ENCODE results near the gene CNTN4. TPM values are rescaled to one million over a fixed set of nuclear protein-coding genes. Genes with fewer than 3 reads are reported as not detected.

Gene CNTN4
- total and polyA plus RNA-seq, 2 experiments from 2014 or later = 0.91 to 4.0 TPM

DNA sequence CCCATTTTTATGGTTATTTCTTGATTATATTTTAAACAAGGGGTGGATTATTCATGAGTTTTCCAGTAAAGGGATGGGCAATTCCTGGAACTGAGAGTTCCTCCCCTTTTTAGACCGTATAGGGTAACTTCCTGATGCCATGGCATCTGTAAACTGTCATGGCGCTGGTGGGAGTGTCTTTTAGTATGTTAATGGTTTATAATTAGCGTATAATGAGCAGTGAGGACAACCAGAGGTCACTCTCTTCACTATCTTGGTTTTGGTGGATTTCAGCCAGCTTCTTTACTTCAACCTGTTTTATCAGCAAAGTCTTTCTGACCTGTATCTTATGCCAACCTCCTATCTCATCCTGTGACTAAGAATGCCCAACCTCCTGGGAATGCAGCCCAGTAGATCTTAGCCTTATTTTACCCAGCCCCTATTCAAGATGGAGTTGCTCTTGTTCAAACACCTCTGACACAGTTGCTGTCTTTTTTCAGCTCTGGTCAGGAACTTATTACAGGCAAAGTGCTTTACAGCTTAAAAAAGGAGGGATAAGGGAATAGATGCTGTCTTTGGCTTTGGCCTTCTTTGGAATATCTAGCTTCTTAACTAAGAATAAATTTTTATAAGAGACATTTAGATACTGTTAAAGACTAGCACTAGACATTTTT is 257.8 kb downstream of the CNTN4 start (continued):
- TF ChIP-seq, protein P1, sequence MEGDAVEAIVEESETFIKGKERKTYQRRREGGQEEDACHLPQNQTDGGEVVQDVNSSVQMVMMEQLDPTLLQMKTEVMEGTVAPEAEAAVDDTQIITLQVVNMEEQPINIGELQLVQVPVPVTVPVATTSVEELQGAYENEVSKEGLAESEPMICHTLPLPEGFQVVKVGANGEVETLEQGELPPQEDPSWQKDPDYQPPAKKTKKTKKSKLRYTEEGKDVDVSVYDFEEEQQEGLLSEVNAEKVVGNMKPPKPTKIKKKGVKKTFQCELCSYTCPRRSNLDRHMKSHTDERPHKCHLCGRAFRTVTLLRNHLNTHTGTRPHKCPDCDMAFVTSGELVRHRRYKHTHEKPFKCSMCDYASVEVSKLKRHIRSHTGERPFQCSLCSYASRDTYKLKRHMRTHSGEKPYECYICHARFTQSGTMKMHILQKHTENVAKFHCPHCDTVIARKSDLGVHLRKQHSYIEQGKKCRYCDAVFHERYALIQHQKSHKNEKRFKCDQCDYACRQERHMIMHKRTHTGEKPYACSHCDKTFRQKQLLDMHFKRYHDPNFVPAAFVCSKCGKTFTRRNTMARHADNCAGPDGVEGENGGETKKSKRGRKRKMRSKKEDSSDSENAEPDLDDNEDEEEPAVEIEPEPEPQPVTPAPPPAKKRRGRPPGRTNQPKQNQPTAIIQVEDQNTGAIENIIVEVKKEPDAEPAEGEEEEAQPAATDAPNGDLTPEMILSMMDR (conservative IDR thresholded peaks at IDR 0.05; ENCODE audit: low read depth in 2 of 2) = no peak

DNA sequence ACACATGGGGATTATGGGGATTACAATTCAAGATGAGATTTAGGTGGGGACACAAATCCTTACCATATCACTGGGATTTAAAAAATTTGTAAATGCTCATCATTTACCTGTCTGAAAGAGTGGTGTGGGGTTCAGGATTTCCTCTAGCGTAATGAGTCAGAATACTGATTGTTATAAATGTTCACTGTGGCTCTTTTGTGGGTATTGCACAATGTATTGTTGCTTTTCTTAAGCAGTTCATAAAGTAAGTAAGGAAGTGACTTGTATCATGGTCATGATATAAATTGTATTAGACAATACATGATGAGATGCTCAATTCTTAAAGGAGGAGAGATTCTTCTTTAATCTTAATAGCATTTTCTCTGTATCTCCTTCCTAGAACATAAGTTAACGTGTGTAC is 262.1 kb downstream of the CNTN4 start:
- H3K9me3 Mint-ChIP-seq = peaks cover 94% of the 10 kb centered on the region
- no peaks in the 10 kb centered on the region for H3K4me1 ChIP-seq (ENCODE audit: insufficient read depth)
- TF ChIP-seq, protein P1 (conservative IDR thresholded peaks at IDR 0.05; ENCODE audit: low read depth in 2 of 2) = no peak
- TF ChIP-seq NANOG (IDR thresholded peaks at IDR 0.05; ENCODE audit: borderline replicate concordance) (no peak), JUNB (IDR thresholded peaks at IDR 0.05; ENCODE audit: unreplicated experiment) (no peak), STAT1 (IDR thresholded peaks at IDR 0.05; ENCODE audit: unreplicated experiment) (no peak), ZNF331 (CRISPR knock-in tag; IDR thresholded peaks at IDR 0.05; ENCODE audit: low read depth) (no peak), EZH2phosphoT487 (IDR thresholded peaks at IDR 0.05; ENCODE audit: unreplicated experiment) (no peak)
- TF ChIP-seq, protein P2, sequence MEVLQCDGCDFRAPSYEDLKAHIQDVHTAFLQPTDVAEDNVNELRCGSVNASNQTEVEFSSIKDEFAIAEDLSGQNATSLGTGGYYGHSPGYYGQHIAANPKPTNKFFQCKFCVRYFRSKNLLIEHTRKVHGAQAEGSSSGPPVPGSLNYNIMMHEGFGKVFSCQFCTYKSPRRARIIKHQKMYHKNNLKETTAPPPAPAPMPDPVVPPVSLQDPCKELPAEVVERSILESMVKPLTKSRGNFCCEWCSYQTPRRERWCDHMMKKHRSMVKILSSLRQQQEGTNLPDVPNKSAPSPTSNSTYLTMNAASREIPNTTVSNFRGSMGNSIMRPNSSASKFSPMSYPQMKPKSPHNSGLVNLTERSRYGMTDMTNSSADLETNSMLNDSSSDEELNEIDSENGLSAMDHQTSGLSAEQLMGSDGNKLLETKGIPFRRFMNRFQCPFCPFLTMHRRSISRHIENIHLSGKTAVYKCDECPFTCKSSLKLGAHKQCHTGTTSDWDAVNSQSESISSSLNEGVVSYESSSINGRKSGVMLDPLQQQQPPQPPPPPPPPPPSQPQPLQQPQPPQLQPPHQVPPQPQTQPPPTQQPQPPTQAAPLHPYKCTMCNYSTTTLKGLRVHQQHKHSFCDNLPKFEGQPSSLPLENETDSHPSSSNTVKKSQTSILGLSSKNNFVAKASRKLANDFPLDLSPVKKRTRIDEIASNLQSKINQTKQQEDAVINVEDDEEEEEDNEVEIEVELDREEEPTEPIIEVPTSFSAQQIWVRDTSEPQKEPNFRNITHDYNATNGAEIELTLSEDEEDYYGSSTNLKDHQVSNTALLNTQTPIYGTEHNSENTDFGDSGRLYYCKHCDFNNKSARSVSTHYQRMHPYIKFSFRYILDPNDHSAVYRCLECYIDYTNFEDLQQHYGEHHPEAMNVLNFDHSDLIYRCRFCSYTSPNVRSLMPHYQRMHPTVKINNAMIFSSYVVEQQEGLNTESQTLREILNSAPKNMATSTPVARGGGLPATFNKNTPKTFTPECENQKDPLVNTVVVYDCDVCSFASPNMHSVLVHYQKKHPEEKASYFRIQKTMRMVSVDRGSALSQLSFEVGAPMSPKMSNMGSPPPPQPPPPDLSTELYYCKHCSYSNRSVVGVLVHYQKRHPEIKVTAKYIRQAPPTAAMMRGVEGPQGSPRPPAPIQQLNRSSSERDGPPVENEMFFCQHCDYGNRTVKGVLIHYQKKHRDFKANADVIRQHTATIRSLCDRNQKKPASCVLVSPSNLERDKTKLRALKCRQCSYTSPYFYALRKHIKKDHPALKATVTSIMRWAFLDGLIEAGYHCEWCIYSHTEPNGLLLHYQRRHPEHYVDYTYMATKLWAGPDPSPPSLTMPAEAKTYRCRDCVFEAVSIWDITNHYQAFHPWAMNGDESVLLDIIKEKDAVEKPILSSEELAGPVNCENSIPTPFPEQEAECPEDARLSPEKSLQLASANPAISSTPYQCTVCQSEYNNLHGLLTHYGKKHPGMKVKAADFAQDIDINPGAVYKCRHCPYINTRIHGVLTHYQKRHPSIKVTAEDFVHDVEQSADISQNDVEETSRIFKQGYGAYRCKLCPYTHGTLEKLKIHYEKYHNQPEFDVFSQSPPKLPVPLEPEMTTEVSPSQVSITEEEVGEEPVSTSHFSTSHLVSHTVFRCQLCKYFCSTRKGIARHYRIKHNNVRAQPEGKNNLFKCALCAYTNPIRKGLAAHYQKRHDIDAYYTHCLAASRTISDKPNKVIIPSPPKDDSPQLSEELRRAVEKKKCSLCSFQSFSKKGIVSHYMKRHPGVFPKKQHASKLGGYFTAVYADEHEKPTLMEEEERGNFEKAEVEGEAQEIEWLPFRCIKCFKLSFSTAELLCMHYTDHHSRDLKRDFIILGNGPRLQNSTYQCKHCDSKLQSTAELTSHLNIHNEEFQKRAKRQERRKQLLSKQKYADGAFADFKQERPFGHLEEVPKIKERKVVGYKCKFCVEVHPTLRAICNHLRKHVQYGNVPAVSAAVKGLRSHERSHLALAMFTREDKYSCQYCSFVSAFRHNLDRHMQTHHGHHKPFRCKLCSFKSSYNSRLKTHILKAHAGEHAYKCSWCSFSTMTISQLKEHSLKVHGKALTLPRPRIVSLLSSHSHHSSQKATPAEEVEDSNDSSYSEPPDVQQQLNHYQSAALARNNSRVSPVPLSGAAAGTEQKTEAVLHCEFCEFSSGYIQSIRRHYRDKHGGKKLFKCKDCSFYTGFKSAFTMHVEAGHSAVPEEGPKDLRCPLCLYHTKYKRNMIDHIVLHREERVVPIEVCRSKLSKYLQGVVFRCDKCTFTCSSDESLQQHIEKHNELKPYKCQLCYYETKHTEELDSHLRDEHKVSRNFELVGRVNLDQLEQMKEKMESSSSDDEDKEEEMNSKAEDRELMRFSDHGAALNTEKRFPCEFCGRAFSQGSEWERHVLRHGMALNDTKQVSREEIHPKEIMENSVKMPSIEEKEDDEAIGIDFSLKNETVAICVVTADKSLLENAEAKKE (CRISPR knock-in tag; IDR thresholded peaks at IDR 0.05) = no peak
- TF ChIP-seq, protein P3, sequence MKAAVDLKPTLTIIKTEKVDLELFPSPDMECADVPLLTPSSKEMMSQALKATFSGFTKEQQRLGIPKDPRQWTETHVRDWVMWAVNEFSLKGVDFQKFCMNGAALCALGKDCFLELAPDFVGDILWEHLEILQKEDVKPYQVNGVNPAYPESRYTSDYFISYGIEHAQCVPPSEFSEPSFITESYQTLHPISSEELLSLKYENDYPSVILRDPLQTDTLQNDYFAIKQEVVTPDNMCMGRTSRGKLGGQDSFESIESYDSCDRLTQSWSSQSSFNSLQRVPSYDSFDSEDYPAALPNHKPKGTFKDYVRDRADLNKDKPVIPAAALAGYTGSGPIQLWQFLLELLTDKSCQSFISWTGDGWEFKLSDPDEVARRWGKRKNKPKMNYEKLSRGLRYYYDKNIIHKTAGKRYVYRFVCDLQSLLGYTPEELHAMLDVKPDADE (IDR thresholded peaks at IDR 0.05) = no peak
- TF ChIP-seq, protein P4, sequence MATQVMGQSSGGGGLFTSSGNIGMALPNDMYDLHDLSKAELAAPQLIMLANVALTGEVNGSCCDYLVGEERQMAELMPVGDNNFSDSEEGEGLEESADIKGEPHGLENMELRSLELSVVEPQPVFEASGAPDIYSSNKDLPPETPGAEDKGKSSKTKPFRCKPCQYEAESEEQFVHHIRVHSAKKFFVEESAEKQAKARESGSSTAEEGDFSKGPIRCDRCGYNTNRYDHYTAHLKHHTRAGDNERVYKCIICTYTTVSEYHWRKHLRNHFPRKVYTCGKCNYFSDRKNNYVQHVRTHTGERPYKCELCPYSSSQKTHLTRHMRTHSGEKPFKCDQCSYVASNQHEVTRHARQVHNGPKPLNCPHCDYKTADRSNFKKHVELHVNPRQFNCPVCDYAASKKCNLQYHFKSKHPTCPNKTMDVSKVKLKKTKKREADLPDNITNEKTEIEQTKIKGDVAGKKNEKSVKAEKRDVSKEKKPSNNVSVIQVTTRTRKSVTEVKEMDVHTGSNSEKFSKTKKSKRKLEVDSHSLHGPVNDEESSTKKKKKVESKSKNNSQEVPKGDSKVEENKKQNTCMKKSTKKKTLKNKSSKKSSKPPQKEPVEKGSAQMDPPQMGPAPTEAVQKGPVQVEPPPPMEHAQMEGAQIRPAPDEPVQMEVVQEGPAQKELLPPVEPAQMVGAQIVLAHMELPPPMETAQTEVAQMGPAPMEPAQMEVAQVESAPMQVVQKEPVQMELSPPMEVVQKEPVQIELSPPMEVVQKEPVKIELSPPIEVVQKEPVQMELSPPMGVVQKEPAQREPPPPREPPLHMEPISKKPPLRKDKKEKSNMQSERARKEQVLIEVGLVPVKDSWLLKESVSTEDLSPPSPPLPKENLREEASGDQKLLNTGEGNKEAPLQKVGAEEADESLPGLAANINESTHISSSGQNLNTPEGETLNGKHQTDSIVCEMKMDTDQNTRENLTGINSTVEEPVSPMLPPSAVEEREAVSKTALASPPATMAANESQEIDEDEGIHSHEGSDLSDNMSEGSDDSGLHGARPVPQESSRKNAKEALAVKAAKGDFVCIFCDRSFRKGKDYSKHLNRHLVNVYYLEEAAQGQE (IDR thresholded peaks at IDR 0.05; ENCODE audit: unreplicated experiment) = no peak

More for the DNA sequence above, 262.1 kb downstream of the CNTN4 start:
- Histone ChIP-seq H3K4me3 (no peak overlapping the region), H3K9me2 (ENCODE audit: insufficient read depth) (no peaks in the 10 kb centered on the region), H3K4me2 (no peak overlapping the region), H3K27ac (ENCODE audit: low read depth) (no peak overlapping the region), H3K36me3 (ENCODE audit: insufficient read depth) (no peaks in the 10 kb centered on the region), H4K20me1 (replicated peaks; ENCODE audit: insufficient read depth) (no peaks in the 10 kb centered on the region), H3K79me2 (replicated peaks; ENCODE audit: insufficient read depth) (no peaks in the 10 kb centered on the region), H3K27me3 (ENCODE audit: insufficient read depth) (no peaks in the 10 kb centered on the region), H3F3A (replicated peaks; ENCODE audit: low read depth) (no peaks in the 10 kb centered on the region), H2AFZ (no peak overlapping the region)
- DNase-seq (ENCODE audit: low spot score) (no peak), ATAC-seq (no peak)
- Mint-ChIP-seq H3K27me3 (ENCODE audit: insufficient read depth, low read depth, poor library complexity) (no peaks in the 10 kb centered on the region), H3K4me3 (no peak overlapping the region), H3K36me3 (ENCODE audit: low read depth) (peaks cover 14% of the 10 kb centered on the region), H3K4me1 (no peaks in the 10 kb centered on the region), H3K27ac (no peak overlapping the region)

Data from GM23338 (cell line).